OCI-LY1 (cell line): ENCODE measurements around the gene TACC3.

Source experiments
- H2AFZ ChIP-seq: fragments of 200-600 bp; sonication (generic), shearing (Covaris generic); 2 replicates; pipeline ENCODE4 v1.6.0; 2014; ENCODE audit warnings: antibody characterized with exemption, mild to moderate bottlenecking, low read length
- H3F3A ChIP-seq: fragments of 200-600 bp; sonication (generic), shearing (Covaris generic); 2 replicates; pipeline ENCODE4 v1.6.0; 2014; ENCODE audit warnings: mild to moderate bottlenecking, antibody characterized with exemption, low read length, moderate library complexity; ENCODE audit not compliant: insufficient read depth
- H3K27ac ChIP-seq: fragments of 200-600 bp; sonication (generic); 2 replicates; pipeline ENCODE4 v1.5.1; 2014; ENCODE audit warnings: low read length, mixed run types, mild to moderate bottlenecking, low read depth; ENCODE audit not compliant: poor library complexity, severe bottlenecking
- H3K27me3 ChIP-seq: fragments of 200-600 bp; sonication (generic); 2 replicates; pipeline ENCODE4 v1.6.0; 2014; ENCODE audit warnings: antibody characterized with exemption, mild to moderate bottlenecking, low read length, moderate library complexity; ENCODE audit not compliant: insufficient read depth
- H3K36me3 ChIP-seq: fragments of 200-600 bp; sonication (generic); 2 replicates; pipeline ENCODE4 v1.6.1; 2014; ENCODE audit warnings: mild to moderate bottlenecking, antibody characterized with exemption, low read length, moderate library complexity, mixed read lengths; ENCODE audit not compliant: insufficient read depth
- H3K4me1 ChIP-seq: fragments of 200-600 bp; sonication (generic); 2 replicates; pipeline ENCODE4 v1.5.1; 2014; ENCODE audit warnings: mild to moderate bottlenecking, low read length, moderate library complexity; ENCODE audit not compliant: insufficient read depth, severe bottlenecking
- H3K4me2 ChIP-seq: fragments of 200-600 bp; sonication (generic), shearing (Covaris generic); 2 replicates; pipeline ENCODE4 v1.6.1; 2014; ENCODE audit warnings: low read length
- H3K4me3 ChIP-seq: fragments of 200-600 bp; sonication (generic); 2 replicates; pipeline ENCODE4 v1.5.1; 2014; ENCODE audit warnings: low read length, low read depth, mild to moderate bottlenecking, mixed read lengths; ENCODE audit not compliant: poor library complexity, severe bottlenecking
- H3K79me2 ChIP-seq: fragments of 200-600 bp; shearing (Covaris generic); 2 replicates; pipeline ENCODE4 v1.6.1; 2016; ENCODE audit warnings: mixed run types, low read length, mixed read lengths; ENCODE audit not compliant: insufficient read depth
- H3K9ac ChIP-seq: fragments of 200-600 bp; sonication (generic), shearing (Covaris generic); 2 replicates; pipeline ENCODE4 v1.6.1; 2014; ENCODE audit warnings: mild to moderate bottlenecking, low read length, mixed read lengths
- H3K9me2 ChIP-seq: fragments of 200-600 bp; sonication (generic), shearing (Covaris generic); 2 replicates; pipeline ENCODE4 v1.6.1; 2014; ENCODE audit warnings: low read depth, mild to moderate bottlenecking, low read length, mixed read lengths
- H3K9me3 ChIP-seq: fragments of 200-600 bp; shearing (Covaris generic); 2 replicates; pipeline ENCODE4 v1.6.1; 2014; ENCODE audit warnings: low read length, mixed read lengths
- H4K20me1 ChIP-seq: fragments of 200-600 bp; sonication (generic), shearing (Covaris generic); 2 replicates; pipeline ENCODE4 v1.6.0; 2016; ENCODE audit warnings: mild to moderate bottlenecking, low read length; ENCODE audit not compliant: insufficient read depth
- EZH2 ChIP-seq: fragments of 200-600 bp; sonication (generic), shearing (Covaris generic); IDR thresholded peaks from 2 replicates; pipeline ENCODE4 v1.8.0; 2017; ENCODE audit warnings: borderline replicate concordance, mixed run types, mild to moderate bottlenecking, antibody characterized with exemption, low read length, moderate library complexity, mixed read lengths
- TF ChIP-seq, protein P1 (sequence below): fragments of 200-600 bp; sonication (generic), shearing (Covaris generic); IDR thresholded peaks from 2 replicates; pipeline ENCODE4 v1.5.1; 2017; ENCODE audit warnings: mild to moderate bottlenecking, antibody characterized with exemption, low read length, moderate library complexity, mixed read lengths

TACC3 gene

DNA sequence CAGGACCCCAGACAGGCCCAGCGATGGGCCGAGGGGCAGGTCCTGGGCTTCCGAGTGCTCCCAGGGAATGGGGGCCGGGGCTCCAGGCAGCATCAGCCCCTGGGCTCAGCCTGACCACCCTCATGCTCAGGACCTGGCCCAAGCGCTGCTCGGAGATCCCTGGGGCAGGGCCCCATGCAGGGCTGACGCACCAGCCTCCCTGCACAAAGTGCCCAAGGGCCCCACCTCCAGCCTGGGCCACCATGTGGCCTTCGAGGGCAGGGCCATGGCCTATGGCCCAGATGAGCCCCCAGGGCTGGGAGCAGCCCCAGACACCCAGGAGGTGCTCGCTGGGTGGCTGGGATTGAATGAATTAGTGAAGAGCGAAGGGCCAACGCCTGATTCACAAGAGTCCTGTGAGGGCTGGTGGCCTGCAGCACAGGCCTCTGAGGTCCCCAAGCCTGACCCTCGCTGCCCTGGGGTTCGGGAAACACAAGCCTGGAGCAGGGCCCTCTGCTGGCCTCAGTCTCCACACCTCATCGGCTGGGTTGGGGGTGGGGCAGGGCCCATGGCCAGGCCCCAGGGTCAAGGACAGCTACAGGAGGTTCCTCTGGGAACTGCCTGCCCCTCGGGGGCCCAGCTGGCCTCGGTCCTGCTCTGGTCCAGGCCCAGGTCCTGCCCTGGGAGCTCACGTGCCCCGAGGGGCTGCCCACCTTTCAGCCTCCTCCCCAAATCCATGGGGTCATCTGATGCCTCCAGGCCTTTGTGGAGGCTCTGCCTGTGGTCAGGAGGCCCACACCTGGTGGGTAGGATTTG, 58.5 kb downstream of the TACC3 start:
- Histone ChIP-seq H3K9me2 (no peaks in the 10 kb centered on the region), H3K27ac (no peak overlapping the region), H3K4me2 (no peak overlapping the region), H3K9me3 (no peaks in the 10 kb centered on the region), H3K27me3 (0 out of 2 replicates have a peak, but pooled peaks cover 3% of the 10 kb centered on the region), H4K20me1 (no peaks in the 10 kb centered on the region), H3K4me1 (no peaks in the 10 kb centered on the region), H3K79me2 (no peaks in the 10 kb centered on the region), H3K4me3 (no peak overlapping the region), H3K9ac (no peak overlapping the region), H3K36me3 (no peaks in the 10 kb centered on the region), H2AFZ (no peak overlapping the region), H3F3A (no peaks in the 10 kb centered on the region)
- no peak for TF ChIP-seq EZH2
- TF ChIP-seq, protein P1, sequence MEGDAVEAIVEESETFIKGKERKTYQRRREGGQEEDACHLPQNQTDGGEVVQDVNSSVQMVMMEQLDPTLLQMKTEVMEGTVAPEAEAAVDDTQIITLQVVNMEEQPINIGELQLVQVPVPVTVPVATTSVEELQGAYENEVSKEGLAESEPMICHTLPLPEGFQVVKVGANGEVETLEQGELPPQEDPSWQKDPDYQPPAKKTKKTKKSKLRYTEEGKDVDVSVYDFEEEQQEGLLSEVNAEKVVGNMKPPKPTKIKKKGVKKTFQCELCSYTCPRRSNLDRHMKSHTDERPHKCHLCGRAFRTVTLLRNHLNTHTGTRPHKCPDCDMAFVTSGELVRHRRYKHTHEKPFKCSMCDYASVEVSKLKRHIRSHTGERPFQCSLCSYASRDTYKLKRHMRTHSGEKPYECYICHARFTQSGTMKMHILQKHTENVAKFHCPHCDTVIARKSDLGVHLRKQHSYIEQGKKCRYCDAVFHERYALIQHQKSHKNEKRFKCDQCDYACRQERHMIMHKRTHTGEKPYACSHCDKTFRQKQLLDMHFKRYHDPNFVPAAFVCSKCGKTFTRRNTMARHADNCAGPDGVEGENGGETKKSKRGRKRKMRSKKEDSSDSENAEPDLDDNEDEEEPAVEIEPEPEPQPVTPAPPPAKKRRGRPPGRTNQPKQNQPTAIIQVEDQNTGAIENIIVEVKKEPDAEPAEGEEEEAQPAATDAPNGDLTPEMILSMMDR, result no peak

DNA sequence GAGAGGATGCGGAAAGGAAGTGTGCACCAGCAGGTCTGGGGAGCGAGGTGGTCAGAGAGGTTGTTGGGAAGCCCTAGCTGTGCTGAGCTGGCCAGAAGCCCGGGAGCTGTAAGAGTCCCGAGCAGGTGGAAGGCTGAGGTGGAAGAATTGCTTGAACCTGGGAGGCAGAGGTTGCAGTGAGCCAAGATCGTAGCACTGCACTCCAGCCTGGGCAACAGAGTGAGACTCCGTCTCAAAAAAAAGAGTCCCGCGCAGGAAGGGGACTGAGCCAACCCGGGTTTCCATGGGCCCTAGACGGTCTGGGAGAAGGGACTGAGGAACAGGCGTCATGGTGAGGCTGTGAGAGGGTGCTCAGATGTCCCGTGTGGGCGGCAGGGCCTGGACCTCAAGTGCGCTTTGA, 59.1 kb downstream of the TACC3 start:
- no peak overlapping the region for H2AFZ ChIP-seq
- H3K4me1 ChIP-seq, result no peaks in the 10 kb centered on the region
- H4K20me1 ChIP-seq, result no peaks in the 10 kb centered on the region
- H3K9me2 ChIP-seq, result no peaks in the 10 kb centered on the region
- no peaks in the 10 kb centered on the region for H3K9me3 ChIP-seq
- H3K4me2 ChIP-seq, result no peak overlapping the region
- TF ChIP-seq, protein P1, result no peak
- no peak for TF ChIP-seq EZH2
- H3K79me2 ChIP-seq, result no peaks in the 10 kb centered on the region
- H3K9ac ChIP-seq, result no peak overlapping the region
- H3K4me3 ChIP-seq, result no peak overlapping the region
- no peak overlapping the region for H3K27ac ChIP-seq
- 0 out of 2 replicates have a peak, but pooled peaks cover 3% of the 10 kb centered on the region for H3K27me3 ChIP-seq
- no peaks in the 10 kb centered on the region for H3K36me3 ChIP-seq
- H3F3A ChIP-seq, result no peaks in the 10 kb centered on the region

DNA sequence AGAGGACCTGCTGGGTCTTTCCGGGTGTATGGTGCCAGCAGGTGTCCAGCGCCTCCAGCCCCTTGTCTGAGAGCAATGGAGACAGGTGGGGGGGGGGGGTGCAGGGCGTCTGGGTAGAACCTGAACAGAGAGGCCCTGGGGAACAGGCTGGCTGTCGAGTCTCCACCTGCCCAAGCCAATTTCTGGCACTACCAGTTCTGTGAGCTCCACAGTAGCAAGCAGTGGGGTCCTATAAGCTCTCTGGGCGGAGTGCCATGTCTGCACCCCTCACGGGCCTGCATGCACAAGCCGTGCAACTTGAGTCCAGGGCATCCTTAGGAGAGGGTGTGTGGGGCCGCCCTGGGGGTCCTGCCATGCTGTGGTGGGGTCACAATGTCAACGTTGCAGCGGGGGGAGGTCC, 61.7 kb downstream of the TACC3 start:
- H3K36me3 ChIP-seq, result no peaks in the 10 kb centered on the region
- H3K9me2 ChIP-seq, result no peaks in the 10 kb centered on the region
- no peaks in the 10 kb centered on the region for H4K20me1 ChIP-seq
- TF ChIP-seq, protein P1, result no peak
- no peak for TF ChIP-seq EZH2
- no peaks in the 10 kb centered on the region for H3K4me1 ChIP-seq
- H3K9ac ChIP-seq, result no peak overlapping the region
- H2AFZ ChIP-seq, result no peak overlapping the region
- no peak overlapping the region for H3K4me3 ChIP-seq
- no peaks in the 10 kb centered on the region for H3K9me3 ChIP-seq
- no peak overlapping the region for H3K4me2 ChIP-seq
- H3K79me2 ChIP-seq, result no peaks in the 10 kb centered on the region
- H3F3A ChIP-seq, result no peaks in the 10 kb centered on the region
- H3K27me3 ChIP-seq, result no peaks in the 10 kb centered on the region
- H3K27ac ChIP-seq, result no peak overlapping the region
